ENCODE measurements around the gene VPS35. TPM values are rescaled to one million over a fixed set of nuclear protein-coding genes. Genes with fewer than 3 reads are reported as not detected.

VPS35 gene
- total and polyA plus RNA-seq, 2 of the 13 experiments (the other 11 are each of a cell fraction or from before 2014, with no cell fraction given) = 30.7 to 136 TPM

DNA sequence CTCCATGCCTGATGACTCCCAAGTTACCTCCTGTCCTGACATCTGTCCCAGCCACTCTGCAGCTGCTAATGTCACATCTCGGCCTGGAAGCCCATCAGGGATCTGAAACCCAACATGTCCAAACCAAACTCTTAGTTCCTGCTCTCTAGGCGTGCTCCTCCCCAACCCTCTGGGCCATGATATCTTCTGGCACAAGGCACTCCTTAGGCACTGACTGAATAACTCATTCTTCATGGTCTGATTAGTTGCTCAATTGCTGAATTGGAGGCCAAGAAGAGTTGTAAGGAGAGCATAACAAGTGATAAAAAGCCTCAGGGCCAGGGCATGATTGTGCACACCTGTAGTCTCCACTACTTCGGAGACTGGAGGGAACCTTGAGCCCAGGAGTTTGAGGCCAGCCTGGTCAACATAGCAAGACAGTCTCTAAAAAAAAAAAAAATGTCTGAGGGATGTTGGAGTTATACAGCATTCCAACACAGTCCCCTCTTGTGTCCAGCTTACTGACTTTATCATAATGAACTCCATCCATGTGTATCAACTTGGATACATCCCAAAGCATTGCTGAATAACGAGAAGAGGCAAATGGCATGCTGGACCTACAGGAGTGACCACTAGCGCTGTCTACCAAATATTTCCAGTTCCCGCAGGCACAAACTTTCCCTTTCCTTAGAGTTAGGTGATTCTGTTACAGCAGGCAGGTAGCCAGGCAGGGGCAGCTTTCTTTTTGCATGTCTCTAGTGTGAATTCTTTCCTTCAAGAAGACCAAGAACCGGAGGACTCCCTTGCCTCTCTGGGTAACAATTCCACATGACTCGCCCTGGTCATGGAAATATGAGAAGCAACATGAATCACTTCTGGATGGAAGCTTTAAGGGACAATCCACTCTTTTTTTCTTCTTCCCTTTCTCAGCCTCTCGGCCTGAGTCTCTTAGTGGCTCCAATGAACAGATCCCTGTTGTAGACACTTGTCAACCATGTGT is 49.7 kb downstream of the VPS35 start:
- no peaks in the 10 kb centered on the region for H3K36me3 ChIP-seq (replicated peaks in 1 of 2; ENCODE audit: control insufficient read depth in 1 of 2, insufficient read depth in 2 of 2, low read length in 2 of 2)
- peaks cover 2 to 15% of the 10 kb centered on the region in 2 experiments; a peak in 3 of 5 replicates for H3K27me3 ChIP-seq (ENCODE audit: control insufficient read depth in 1 of 2, insufficient read depth in 2 of 2, low read length in 2 of 2)
- H4K20me1 ChIP-seq (ENCODE audit: insufficient read depth, low read length) = no peaks in the 10 kb centered on the region
- H3K27ac ChIP-seq (ENCODE audit: extremely low read length, insufficient read depth, low read length) = no peak overlapping the region
- intact Hi-C loops (cut with micrococcal nuclease; ENCODE audit: unreplicated experiment) (no loop called here), in situ Hi-C loops (cut with HindIII; ENCODE audit: extremely low pct_ligation_motif_present, low pct_unique_long_range_greater_than_20kb) (no loop called here)
- POLR2A ChIA-PET = no interaction called here
- no peak overlapping the region for H3K9ac ChIP-seq (ENCODE audit: insufficient read depth, low read depth, low read length)
- ATAC-seq (no peak), DNase-seq (ENCODE audit: low spot score) (no peak), FAIRE-seq (no peak)
- H3K79me2 ChIP-seq (ENCODE audit: insufficient read depth, low read length) = no peaks in the 10 kb centered on the region
- H3K4me3 ChIP-seq (replicated peaks in 1 of 3; ENCODE audit: insufficient read depth in 1 of 3, low read depth in 2 of 3, low read length in 3 of 3) = no peak overlapping the region
- no peak for TF ChIP-seq ZBTB37 (CRISPR knock-in tag; IDR thresholded peaks at IDR 0.05)
- 32% methylated on average over 9 of the region's 9 CpGs for WGBS (ENCODE audit: low lambda C conversion rate)
- H3K4me1 ChIP-seq (ENCODE audit: insufficient read depth, low read length) = no peaks in the 10 kb centered on the region
- no peak overlapping the region for H2AFZ ChIP-seq (ENCODE audit: low read length)
- H3K4me2 ChIP-seq (ENCODE audit: low read depth, low read length) = no peak overlapping the region
- CTCF ChIA-PET (ENCODE audit: low intra/inter-chr PET ratio, low total read pairs) = no interaction called here
- no TSS peak for BruUV-seq (replicated peaks)
- H3K9me3 ChIP-seq (ENCODE audit: low read length) = no peaks in the 10 kb centered on the region

- ChIA-PET POLR2A (interaction anchor here (0.6 to 1.0 kb wide), 6 partner anchors 12 to 1572 kb away, joined by 3 to 6 read pairs (median 4); partner anchors contain the start of gene SHCBP1), CTCF (ENCODE audit: low intra/inter-chr PET ratio, low total read pairs) (no interaction called here)
- BruUV-seq (replicated peaks) = TSS peak; percentile 91
- Histone ChIP-seq H3K27me3 (ENCODE audit: control insufficient read depth in 1 of 2, insufficient read depth in 2 of 2, low read length in 2 of 2) (peaks cover 0 to 4% of the 10 kb centered on the region in 2 experiments; a peak in 2 of 5 replicates), H3K79me2 (ENCODE audit: insufficient read depth, low read length) (no peaks in the 10 kb centered on the region), H4K20me1 (ENCODE audit: insufficient read depth, low read length) (no peaks in the 10 kb centered on the region), H3K36me3 (replicated peaks in 1 of 2; ENCODE audit: control insufficient read depth in 1 of 2, insufficient read depth in 2 of 2, low read length in 2 of 2) (no peaks in the 10 kb centered on the region), H3K4me3 (replicated peaks in 1 of 3; ENCODE audit: insufficient read depth in 1 of 3, low read depth in 2 of 3, low read length in 3 of 3) (peak overlapping the region; percentile 51 to 71 (median 69)), H3K9ac (ENCODE audit: insufficient read depth, low read depth, low read length) (peak overlapping the region; percentile 46), H3K4me2 (ENCODE audit: low read depth, low read length) (peak overlapping the region; percentile 97), H3K4me1 (ENCODE audit: insufficient read depth, low read length) (peaks cover 39% of the 10 kb centered on the region), H3K27ac (ENCODE audit: extremely low read length, insufficient read depth, low read length) (peak overlapping the region; percentile 0), H2AFZ (ENCODE audit: low read length) (peak overlapping the region; percentile 80), H3K9me3 (ENCODE audit: low read length) (no peaks in the 10 kb centered on the region)
- intact Hi-C loops (cut with micrococcal nuclease; ENCODE audit: unreplicated experiment) (no loop called here), in situ Hi-C loops (cut with HindIII; ENCODE audit: extremely low pct_ligation_motif_present, low pct_unique_long_range_greater_than_20kb) (no loop called here)
- ATAC-seq = peak; percentile 92
- WGBS (ENCODE audit: low lambda C conversion rate) = 11% methylated on average over 15 of the region's 32 CpGs
- peak; percentile 87 for DNase-seq (ENCODE audit: low spot score)
- FAIRE-seq = peak; percentile 90
- TF ChIP-seq MXI1 (IDR thresholded peaks at IDR 0.05; ENCODE audit: borderline replicate concordance, low read depth, low read length) (peak; percentile 23; the same call in 1 of the 3 replicates), DZIP1 (CRISPR knock-in tag; IDR thresholded peaks at IDR 0.05) (peak; percentile 34; the same call in 1 of the 2 replicates), HOXD1 (CRISPR knock-in tag; IDR thresholded peaks at IDR 0.05) (no peak), JUND (CRISPR knock-in tag; IDR thresholded peaks at IDR 0.05) (peak; percentile 69; the same call in 1 of the 2 replicates), KDM3A (CRISPR knock-in tag; IDR thresholded peaks at IDR 0.05; ENCODE audit: low read depth) (0 out of 2 replicates have a peak, but pooled peaks have one; percentile 20), SP1 (IDR thresholded peaks at IDR 0.05) (no peak), SP1 (CRISPR knock-in tag; IDR thresholded peaks at IDR 0.05) (peak; percentile 77; the same call in 1 of the 2 replicates), MBD4 (IDR thresholded peaks at IDR 0.05; ENCODE audit: borderline replicate concordance, low read length) (no peak), HMG20A (CRISPR knock-in tag; IDR thresholded peaks at IDR 0.05; ENCODE audit: borderline replicate concordance) (no peak)
These were observed 55.9 kb downstream of the VPS35 start for GRCh38 chr16:46632778-46633733.
